Endothelial cell of umbilical vein (primary cell): ENCODE measurements around the gene TARP.

ENCODE experiments used
- BruUV-seq: library from RNA; stranded (reverse); fragments of 400-500 nt; replicated peaks from 2 replicates; lab custom pipeline; 2021; lab: Mats Ljungman, UMichigan
- CTCF ChIA-PET: fragments of 300-600, 350-600 bp; sonication (Branson Sonifier 250); formaldehyde crosslinking; loops from one replicate; lab custom pipeline; 2021; ENCODE audit warnings: antibody characterized with exemption, inconsistent platforms; lab: Charles Lee
- POLR2A ChIA-PET: fragments of 300-600, 350-600 bp; sonication (Branson Sonifier 250); formaldehyde crosslinking; loops from one replicate; lab custom pipeline; 2021; ENCODE audit warnings: antibody characterized with exemption, inconsistent platforms; lab: Charles Lee
- DNase-seq: peaks from one replicate; pipeline ENCODE4 v3.0.0-alpha.2; 2011; ENCODE audit warnings: low read depth, low spot score
- FAIRE-seq: peaks from 2 replicates; lab custom pipeline; 2011; peaks lifted over from hg19 to GRCh38; lab: Jason Lieb, UNC
- H2AFZ ChIP-seq: 2 replicates; pipeline ENCODE4 v1.6.0; 2012; ENCODE audit warnings: low read depth, low read length, control low read depth, inconsistent platforms
- H3K27ac ChIP-seq: 2 replicates; pipeline ENCODE4 v1.5.1; 2011; ENCODE audit warnings: low read depth, mild to moderate bottlenecking, control low read depth, low read length, moderate library complexity; ENCODE audit not compliant: insufficient read depth
- H3K27me3 ChIP-seq, 2 experiments: 2 replicates each; pipeline versions ENCODE4 v1.6.0 to v1.6.1; 2011; ENCODE audit warnings: low read length in 2 of 2, mixed read lengths in 1 of 2; ENCODE audit not compliant: control insufficient read depth in 2 of 2, insufficient read depth in 2 of 2
- H3K36me3 ChIP-seq, 2 experiments: 2 replicates in 1 of 2; 3 replicates in 1 of 2; pipeline ENCODE4 v1.5.1; 2011; ENCODE audit warnings: low read length in 2 of 2, mild to moderate bottlenecking in 1 of 2, moderate library complexity in 1 of 2; ENCODE audit not compliant: control insufficient read depth in 2 of 2, insufficient read depth in 2 of 2; ENCODE audit errors: extremely low read depth in 1 of 2
- H3K4me1 ChIP-seq: 3 replicates; pipeline ENCODE4 v1.5.1; 2011; ENCODE audit warnings: mild to moderate bottlenecking, low read length; ENCODE audit not compliant: control insufficient read depth, insufficient read depth; ENCODE audit errors: extremely low read depth
- H3K4me2 ChIP-seq: 2 replicates; pipeline ENCODE4 v1.6.1; 2011; ENCODE audit warnings: low read length, control low read depth, mixed read lengths; ENCODE audit not compliant: insufficient read depth
- H3K4me3 ChIP-seq, 3 experiments: fragments of 200-600 bp in 1 of 3; sonication (generic), shearing (Covaris generic) in 1 of 3; replicated peaks in 1 of 3; 2 replicates each; pipeline ENCODE4 v1.5.1; 2011 to 2016; ENCODE audit warnings: control low read depth in 3 of 3, low read length in 3 of 3, mild to moderate bottlenecking in 2 of 3, inconsistent platforms in 1 of 3, low read depth in 1 of 3, moderate library complexity in 1 of 3; ENCODE audit not compliant: insufficient read depth in 1 of 3
- H3K79me2 ChIP-seq: 2 replicates; pipeline ENCODE4 v1.6.0; 2012; ENCODE audit warnings: low read length, inconsistent platforms; ENCODE audit not compliant: control insufficient read depth, insufficient read depth
- H3K9ac ChIP-seq: replicated peaks from 2 replicates; pipeline ENCODE3; 2011; ENCODE audit warnings: low read length, control low read depth; ENCODE audit not compliant: insufficient read depth; ENCODE audit errors: extremely low read depth
- H3K9me1 ChIP-seq: replicated peaks from 3 replicates; pipeline ENCODE4 v1.6.0; 2011; ENCODE audit warnings: mild to moderate bottlenecking, low read length; ENCODE audit not compliant: control insufficient read depth, insufficient read depth; ENCODE audit errors: extremely low read depth
- H3K9me3 ChIP-seq: replicated peaks from 2 replicates; pipeline ENCODE4 v1.5.1; 2012; ENCODE audit warnings: low read length, inconsistent platforms; ENCODE audit not compliant: control insufficient read depth, insufficient read depth
- H4K20me1 ChIP-seq: replicated peaks from 2 replicates; pipeline ENCODE3; 2011; ENCODE audit warnings: mild to moderate bottlenecking, low read length; ENCODE audit not compliant: control insufficient read depth, insufficient read depth; ENCODE audit errors: extremely low read depth
- CTCF ChIP-seq, 2 donors: IDR thresholded peaks; 1 replicate in 1 of 2; 2 replicates in 1 of 2; pipeline ENCODE4 v1.5.1; 2011; ENCODE audit warnings: low read length in 2 of 2, mild to moderate bottlenecking in 2 of 2, moderate library complexity in 2 of 2, control low read depth in 1 of 2, inconsistent platforms in 1 of 2, low read depth in 1 of 2; ENCODE audit not compliant: insufficient read depth in 1 of 2; ENCODE audit errors: extremely low read depth in 1 of 2
- EZH2 ChIP-seq: IDR thresholded peaks from 2 replicates; pipeline ENCODE4 v1.6.1; 2012; ENCODE audit warnings: borderline replicate concordance, low read depth, mild to moderate bottlenecking, moderate library complexity, low read length, inconsistent platforms; ENCODE audit not compliant: severe bottlenecking
- FOS ChIP-seq: IDR thresholded peaks from 2 replicates; pipeline ENCODE4 v1.6.1; 2011; ENCODE audit warnings: mild to moderate bottlenecking, low read length, moderate library complexity, borderline replicate concordance; ENCODE audit not compliant: insufficient read depth
- GATA2 ChIP-seq: IDR thresholded peaks from 2 replicates; pipeline ENCODE4 v1.7.0; 2011; ENCODE audit warnings: low read depth, mild to moderate bottlenecking, moderate library complexity, mixed read lengths, low read length; ENCODE audit not compliant: insufficient read length, insufficient read depth
- JUN ChIP-seq: IDR thresholded peaks from 2 replicates; pipeline ENCODE4 v1.6.1; 2011; ENCODE audit warnings: borderline replicate concordance, low read depth; ENCODE audit not compliant: insufficient read length, insufficient read depth
- MAX ChIP-seq: IDR thresholded peaks from 2 replicates; pipeline ENCODE4 v1.6.1; 2011; ENCODE audit not compliant: insufficient read depth, insufficient read length
- MYC ChIP-seq: IDR thresholded peaks from one replicate; pipeline ENCODE4 v1.6.1; 2011; ENCODE audit warnings: mild to moderate bottlenecking, low read depth, low read length
- POLR2A ChIP-seq: IDR thresholded peaks from 2 replicates; pipeline ENCODE4 v1.6.1; 2012; ENCODE audit warnings: low read depth, mild to moderate bottlenecking, control low read depth, low read length
- POLR2AphosphoS5 ChIP-seq: IDR thresholded peaks from 2 replicates; pipeline ENCODE4 v1.6.1; 2012; ENCODE audit warnings: low read depth, mild to moderate bottlenecking, control low read depth, low read length, moderate library complexity; ENCODE audit not compliant: insufficient read depth
- dilution Hi-C: fragments of 300-500 bp; cut with MboI; formaldehyde crosslinking; loops from one replicate; pipeline ENCODE4 v1.15.0; 2019; ENCODE audit warnings: low sequenced_read_pairs; ENCODE audit not compliant: extremely low pct_ligation_motif_present
- intact Hi-C: fragments of 100-400 bp; cut with micrococcal nuclease; formaldehyde crosslinking; loops from one replicate; pipeline ENCODE4 v1.10.0; 2022

Gene TARP

GRCh38 chr7:38307640-38308039 is 34.2 kb upstream of the TARP start:
- Histone ChIP-seq H2AFZ (no peak overlapping the region), H3K4me2 (no peak overlapping the region), H3K9me1 (no peaks in the 10 kb centered on the region), H4K20me1 (no peaks in the 10 kb centered on the region), H3K4me1 (peaks cover 8% of the 10 kb centered on the region), H3K9me3 (no peaks in the 10 kb centered on the region), H3K27ac (no peak overlapping the region), H3K9ac (no peak overlapping the region), H3K4me3 (no peak overlapping the region), H3K36me3 (no peaks in the 10 kb centered on the region), H3K79me2 (no peaks in the 10 kb centered on the region), H3K27me3 (peaks cover 2% of the 10 kb centered on the region in 2 experiments)
- no peak for TF ChIP-seq POLR2AphosphoS5
- TF ChIP-seq POLR2A, result no peak
- TF ChIP-seq GATA2, result no peak
- no peak for TF ChIP-seq JUN
- no peak for TF ChIP-seq EZH2
- TF ChIP-seq CTCF (IDR thresholded peaks at IDR 0.05; ENCODE audit: extremely low read depth in 1 of 2, insufficient read depth in 1 of 2, low read depth in 1 of 2, low read length in 2 of 2), result no peak
- no peak for TF ChIP-seq FOS
- no peak for TF ChIP-seq MAX
- TF ChIP-seq MYC, result no peak
- intact Hi-C loops, result no loop called here
- no TSS peak for BruUV-seq
- FAIRE-seq (no peak), DNase-seq (no peak)
- dilution Hi-C loops, result no loop called here
- CTCF ChIA-PET, result interaction anchor here (1.0 to 2.2 kb wide), 2 partner anchors 28 to 92 kb away, joined by 4 to 6 read pairs; no protein-coding TSS in a partner anchor
- POLR2A ChIA-PET, result no interaction called here
